Measurements from ENCODE around the gene PHF2.

PHF2 gene

DNA sequence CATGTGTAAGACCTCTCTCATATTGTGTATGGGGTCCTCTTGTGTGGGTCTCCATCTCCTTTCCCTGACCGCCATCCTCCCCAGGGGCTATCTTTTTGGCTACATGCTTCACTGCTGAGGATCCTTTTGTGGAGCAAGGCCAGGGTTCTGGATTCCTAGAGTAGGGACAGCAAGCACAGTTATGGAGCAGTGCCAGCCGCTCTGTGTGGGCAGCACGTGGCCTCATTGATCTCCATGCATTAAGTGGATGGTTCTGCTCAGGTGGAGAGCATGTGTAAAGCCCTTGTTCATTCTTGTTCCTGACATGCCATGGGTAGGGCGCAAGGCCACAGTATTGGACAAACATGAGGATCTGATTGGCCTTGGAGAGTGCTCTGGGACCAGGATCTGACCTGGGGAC is 8.9 kb downstream of the PHF2 start:
- Histone ChIP-seq H3K9ac (no peak overlapping the region), H3K4me3 (no peak overlapping the region), H3K4me2 (no peak overlapping the region), H3K27ac (no peak overlapping the region), H3K4me1 (peaks cover 61% of the 10 kb centered on the region), H3K27me3 (no peaks in the 10 kb centered on the region), H3K36me3 (peaks cover 23% of the 10 kb centered on the region), H3K9me3 (peaks cover 32% of the 10 kb centered on the region), H4K20me1 (peaks cover 72% of the 10 kb centered on the region)
- no peak for TF ChIP-seq Cebpa-rat (IDR thresholded peaks at IDR 0.05)

DNA sequence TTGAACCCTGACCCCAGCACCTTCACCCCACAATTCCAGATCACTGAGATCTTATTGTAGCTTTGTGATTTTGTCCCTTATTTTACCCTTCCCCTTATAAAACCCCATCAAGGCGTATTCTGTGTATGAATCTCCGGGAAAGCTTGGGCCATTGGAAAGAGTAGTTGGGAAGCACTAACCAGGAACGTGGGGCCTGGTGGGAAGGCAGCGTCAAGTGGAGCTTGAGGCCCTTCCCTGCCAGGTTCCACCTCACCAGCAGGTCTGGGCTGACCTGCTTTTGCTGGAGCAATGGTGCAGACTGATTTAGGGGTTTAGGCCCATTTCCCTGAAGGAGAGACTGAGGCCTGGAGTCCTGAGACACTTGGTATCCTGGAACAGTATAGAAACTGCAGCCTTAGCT is 9.3 kb downstream of the PHF2 start:
- Histone ChIP-seq H3K36me3 (peaks cover 23% of the 10 kb centered on the region), H3K27ac (0 out of 2 replicates have a peak overlapping the region, but pooled peaks have one; percentile 69), H3K9me3 (peaks cover 32% of the 10 kb centered on the region), H4K20me1 (peaks cover 72% of the 10 kb centered on the region), H3K4me2 (peak overlapping the region; percentile 75), H3K4me3 (no peak overlapping the region), H3K4me1 (peaks cover 64% of the 10 kb centered on the region), H3K27me3 (no peaks in the 10 kb centered on the region), H3K9ac (no peak overlapping the region)
- TF ChIP-seq Cebpa-rat (IDR thresholded peaks at IDR 0.05) = no peak

DNA sequence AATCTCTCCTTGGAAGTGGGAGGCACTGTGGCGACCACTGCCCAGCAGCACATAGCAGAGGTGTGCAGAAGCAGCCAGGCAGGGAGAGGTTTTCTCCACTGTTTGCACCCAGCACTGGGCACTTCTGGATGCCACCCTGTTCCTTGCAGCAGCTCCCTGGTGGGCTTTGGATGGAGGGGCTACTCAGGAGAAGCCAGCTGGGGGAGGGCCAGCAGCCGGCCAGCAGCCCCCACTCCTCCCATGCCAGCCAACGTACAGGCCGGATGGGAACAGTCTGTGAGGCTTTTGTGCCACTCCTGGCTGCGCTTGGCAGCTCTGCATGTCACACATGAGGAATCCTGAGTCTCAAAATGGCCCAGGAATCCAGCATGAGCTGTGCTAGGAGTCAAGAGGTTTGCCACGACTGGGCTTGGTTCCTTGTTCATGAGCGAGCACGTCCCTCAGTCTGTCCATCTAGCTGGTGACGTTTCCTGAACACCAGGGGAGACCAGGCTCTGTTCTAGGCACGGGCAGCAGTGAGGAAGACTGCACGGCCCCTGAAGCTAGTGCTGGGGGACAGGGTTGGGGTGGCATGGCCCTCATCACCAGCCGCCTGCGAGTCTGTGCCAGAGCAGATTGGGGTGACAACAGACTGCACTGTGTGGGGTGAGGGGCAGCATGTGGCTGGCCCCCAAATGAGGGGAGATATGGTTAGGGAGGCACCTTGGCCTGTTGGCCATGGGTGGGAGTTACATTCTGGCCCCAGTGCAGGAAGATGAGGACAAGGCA is 10.1 kb downstream of the PHF2 start:
- Histone ChIP-seq H3K4me1 (peaks cover 68% of the 10 kb centered on the region), H3K27me3 (no peaks in the 10 kb centered on the region), H3K36me3 (peaks cover 23% of the 10 kb centered on the region), H3K4me3 (no peak overlapping the region), H4K20me1 (peaks cover 72% of the 10 kb centered on the region), H3K27ac (peak overlapping the region; percentile 69), H3K9ac (peak overlapping the region; percentile 46; the same call in 1 of the 2 replicates), H3K9me3 (peaks cover 32% of the 10 kb centered on the region), H3K4me2 (peak overlapping the region; percentile 75)
- TF ChIP-seq Cebpa-rat (IDR thresholded peaks at IDR 0.05) = no peak

DNA sequence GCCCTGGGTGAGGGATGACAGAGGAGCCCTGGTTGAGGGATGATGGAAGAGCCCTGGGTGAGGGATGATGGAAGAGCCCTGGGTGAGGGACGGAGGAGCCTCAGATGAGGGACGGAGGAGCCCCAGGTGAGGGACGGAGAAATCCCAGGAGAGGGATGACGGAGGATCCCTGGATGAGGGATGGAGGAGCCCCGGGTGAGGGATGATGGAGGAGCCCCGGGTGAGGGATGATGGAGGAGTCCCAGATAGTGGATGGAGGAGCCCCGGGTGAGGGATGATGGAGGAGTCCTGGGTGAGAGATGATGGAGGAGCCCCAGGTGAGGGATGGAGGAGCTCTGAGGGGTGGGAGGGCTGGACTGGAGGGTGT is 10.9 kb downstream of the PHF2 start:
- Histone ChIP-seq H3K4me3 (no peak overlapping the region), H3K4me1 (peaks cover 72% of the 10 kb centered on the region), H3K4me2 (no peak overlapping the region), H3K27ac (peak overlapping the region; percentile 69), H3K36me3 (peaks cover 23% of the 10 kb centered on the region), H3K27me3 (no peaks in the 10 kb centered on the region), H3K9me3 (peaks cover 32% of the 10 kb centered on the region), H3K9ac (no peak overlapping the region), H4K20me1 (peaks cover 72% of the 10 kb centered on the region)
- no peak for TF ChIP-seq Cebpa-rat (IDR thresholded peaks at IDR 0.05)

DNA sequence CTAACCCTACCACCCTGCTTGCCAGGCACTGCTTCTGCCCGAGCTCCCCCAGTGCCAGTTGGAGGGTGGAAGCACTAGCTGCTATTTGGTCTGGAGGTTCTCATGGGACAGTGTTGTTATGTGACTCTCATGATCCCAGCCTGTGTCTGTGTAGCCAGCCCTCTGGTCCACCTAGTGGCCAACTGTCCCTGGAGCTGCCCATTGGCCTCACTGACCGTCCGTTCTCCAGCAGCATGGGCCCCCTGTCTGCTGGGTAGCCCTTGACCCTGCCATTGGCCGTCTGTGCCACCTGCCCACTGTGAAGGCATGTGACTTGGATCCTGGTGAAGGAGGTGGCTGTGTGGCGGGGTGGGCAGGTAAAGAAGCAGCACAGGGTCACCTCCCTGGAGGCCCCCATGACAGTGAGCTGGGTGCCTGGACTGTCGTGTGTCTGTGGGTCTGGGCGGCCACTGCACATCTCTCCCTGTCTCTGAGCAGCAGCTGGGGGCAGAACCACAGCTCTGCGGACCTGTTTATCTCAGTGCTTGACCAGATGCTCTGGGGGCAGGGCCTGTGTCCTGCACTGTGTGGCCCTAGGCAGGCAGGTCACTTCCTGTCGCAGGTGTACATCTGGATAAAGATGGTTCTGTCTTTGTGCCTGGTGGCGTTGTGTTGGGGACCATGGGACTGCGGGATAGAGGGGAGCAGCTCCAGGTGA is 11.4 kb downstream of the PHF2 start:
- peaks cover 23% of the 10 kb centered on the region for H3K36me3 ChIP-seq
- no peak for TF ChIP-seq Cebpa-rat (IDR thresholded peaks at IDR 0.05)
- H3K4me3 ChIP-seq = no peak overlapping the region
- peaks cover 73% of the 10 kb centered on the region for H3K4me1 ChIP-seq
- 0 out of 2 replicates have a peak overlapping the region, but pooled peaks have one; percentile 25 for H3K27ac ChIP-seq
- H3K9me3 ChIP-seq = peaks cover 31% of the 10 kb centered on the region
- no peak overlapping the region; the same call in 1 of the 2 replicates for H3K4me2 ChIP-seq
- H4K20me1 ChIP-seq = peaks cover 72% of the 10 kb centered on the region
- H3K9ac ChIP-seq = no peak overlapping the region
- no peaks in the 10 kb centered on the region for H3K27me3 ChIP-seq

DNA sequence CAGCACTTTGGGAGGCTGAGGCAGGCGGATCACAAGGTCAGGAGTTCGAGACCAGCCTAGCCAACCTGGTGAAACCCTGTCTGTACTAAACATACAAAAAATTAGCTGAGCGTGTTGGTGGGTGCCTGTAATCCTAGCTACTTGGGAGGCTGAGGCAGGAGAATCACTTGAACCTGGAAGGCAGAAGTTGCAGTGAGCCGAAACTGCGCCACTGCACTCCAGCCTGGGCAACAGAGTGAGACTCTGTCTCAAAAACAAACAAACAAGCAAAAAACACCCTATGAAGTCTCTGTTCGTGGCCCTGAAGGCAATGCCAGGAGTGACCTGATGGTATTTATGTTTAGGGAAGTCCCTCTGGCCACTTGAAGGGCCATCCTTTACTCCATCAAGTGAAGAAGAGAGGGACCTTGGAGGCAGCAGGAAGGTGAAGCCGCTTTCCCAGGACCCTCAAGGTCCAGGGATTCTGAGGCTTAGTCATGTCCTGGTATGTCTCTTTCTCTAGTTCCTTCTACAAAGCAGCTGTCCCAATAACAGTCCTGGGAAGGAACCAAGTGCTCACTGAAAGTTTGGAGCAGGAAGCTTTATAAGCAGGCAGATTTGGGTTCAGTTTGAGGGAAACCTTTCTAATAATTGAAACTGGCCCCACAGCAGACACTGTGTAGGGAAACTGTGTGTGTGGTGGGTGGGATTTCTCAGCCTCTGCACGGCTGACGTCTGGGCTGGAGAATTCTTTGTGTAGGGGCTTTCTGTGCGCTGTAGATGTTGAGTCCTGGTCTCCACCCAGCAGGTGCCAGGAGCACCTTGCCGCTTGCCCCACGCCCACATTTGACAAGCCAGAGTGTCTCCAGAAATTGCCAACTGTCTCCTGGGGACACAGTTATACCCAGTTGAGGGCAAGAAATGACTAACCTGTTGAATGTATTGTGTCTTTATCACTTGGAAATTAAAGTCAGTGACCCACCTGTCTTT is 12.5 kb downstream of the PHF2 start:
- TF ChIP-seq Cebpa-rat (IDR thresholded peaks at IDR 0.05) = no peak
- peak overlapping the region; percentile 71 for H3K4me2 ChIP-seq

DNA sequence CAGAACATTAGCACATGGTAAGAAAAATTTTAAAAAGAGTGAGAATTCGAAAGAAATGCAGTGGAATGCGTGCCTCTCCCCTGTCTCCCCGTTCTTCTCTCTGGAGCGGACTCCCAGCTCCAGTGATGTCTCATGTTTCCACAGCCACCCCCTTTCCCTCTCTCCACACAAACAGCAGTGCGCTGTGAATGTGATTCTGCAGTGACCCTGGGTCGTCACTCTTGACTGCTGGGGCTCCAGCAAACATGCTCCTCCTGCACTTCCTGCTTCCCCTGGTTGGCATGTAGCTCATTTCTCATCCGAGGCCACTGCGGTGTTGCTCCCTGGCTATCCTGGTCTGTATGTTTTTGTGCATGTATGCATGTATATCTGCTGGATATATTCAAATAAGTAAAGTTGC is 13.3 kb downstream of the PHF2 start:
- Histone ChIP-seq H3K4me1 (peaks cover 83% of the 10 kb centered on the region), H3K4me2 (peak overlapping the region; percentile 71), H3K4me3 (no peak overlapping the region), H3K9me3 (peaks cover 12% of the 10 kb centered on the region), H3K27me3 (no peaks in the 10 kb centered on the region), H4K20me1 (peaks cover 86% of the 10 kb centered on the region), H3K36me3 (peaks cover 7% of the 10 kb centered on the region; the same call in 1 of the 2 replicates), H3K27ac (peak overlapping the region; percentile 42; the same call in 1 of the 2 replicates), H3K9ac (peak overlapping the region; percentile 20; the same call in 1 of the 2 replicates)
- no peak for TF ChIP-seq Cebpa-rat (IDR thresholded peaks at IDR 0.05)

More for the DNA sequence above, 12.5 kb downstream of the PHF2 start:
- H3K9me3 ChIP-seq = peaks cover 20% of the 10 kb centered on the region
- H3K9ac ChIP-seq = peak overlapping the region; percentile 20
- no peak overlapping the region for H3K4me3 ChIP-seq
- peak overlapping the region; percentile 25 for H3K27ac ChIP-seq
- H4K20me1 ChIP-seq = peaks cover 79% of the 10 kb centered on the region
- H3K4me1 ChIP-seq = peaks cover 76% of the 10 kb centered on the region
- no peaks in the 10 kb centered on the region for H3K27me3 ChIP-seq
- H3K36me3 ChIP-seq = peaks cover 13% of the 10 kb centered on the region

DNA sequence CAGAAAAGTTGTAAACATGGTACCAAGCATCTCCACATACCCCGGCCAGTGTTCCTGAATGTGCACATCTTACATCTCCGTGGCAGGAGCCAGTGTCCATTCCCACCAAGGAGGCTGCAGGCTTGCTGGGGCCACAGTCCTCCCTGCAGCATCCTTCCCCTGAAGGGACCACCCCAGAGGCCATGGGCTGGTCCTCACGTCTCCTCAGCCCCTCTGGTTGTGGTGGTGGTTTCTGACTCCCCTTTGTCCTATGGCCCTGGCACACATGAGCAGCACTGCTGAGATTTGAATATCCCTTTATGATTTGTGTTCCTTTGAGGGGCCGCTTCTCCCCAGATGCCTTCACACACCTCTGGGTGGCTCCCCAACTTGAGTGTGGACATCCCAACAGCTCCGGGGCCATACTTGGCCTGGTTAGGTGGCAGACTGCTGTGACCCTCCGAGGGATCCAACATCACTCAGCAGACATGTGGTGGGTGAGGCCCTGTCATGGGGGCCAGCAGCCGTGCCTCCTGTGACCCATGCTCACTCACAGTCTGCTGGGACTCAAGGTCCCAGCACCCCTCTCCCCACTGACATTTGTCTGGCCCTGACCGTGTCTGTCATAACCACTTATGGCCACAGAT is 14.3 kb downstream of the PHF2 start:
- Histone ChIP-seq H3K4me3 (no peak overlapping the region), H3K9me3 (0 out of 2 replicates have a peak, but pooled peaks cover 2% of the 10 kb centered on the region), H3K36me3 (no peaks in the 10 kb centered on the region), H3K9ac (peak overlapping the region; percentile 20; the same call in 1 of the 2 replicates), H3K27ac (peak overlapping the region; percentile 42), H3K27me3 (no peaks in the 10 kb centered on the region), H4K20me1 (peaks cover 97% of the 10 kb centered on the region), H3K4me2 (peak overlapping the region; percentile 71), H3K4me1 (peaks cover 82% of the 10 kb centered on the region)
- TF ChIP-seq Cebpa-rat (IDR thresholded peaks at IDR 0.05) = no peak

Data from BLaER1 (cell line).